Measurements from ENCODE around the gene HRH4.

- TF ChIP-seq, protein P1, sequence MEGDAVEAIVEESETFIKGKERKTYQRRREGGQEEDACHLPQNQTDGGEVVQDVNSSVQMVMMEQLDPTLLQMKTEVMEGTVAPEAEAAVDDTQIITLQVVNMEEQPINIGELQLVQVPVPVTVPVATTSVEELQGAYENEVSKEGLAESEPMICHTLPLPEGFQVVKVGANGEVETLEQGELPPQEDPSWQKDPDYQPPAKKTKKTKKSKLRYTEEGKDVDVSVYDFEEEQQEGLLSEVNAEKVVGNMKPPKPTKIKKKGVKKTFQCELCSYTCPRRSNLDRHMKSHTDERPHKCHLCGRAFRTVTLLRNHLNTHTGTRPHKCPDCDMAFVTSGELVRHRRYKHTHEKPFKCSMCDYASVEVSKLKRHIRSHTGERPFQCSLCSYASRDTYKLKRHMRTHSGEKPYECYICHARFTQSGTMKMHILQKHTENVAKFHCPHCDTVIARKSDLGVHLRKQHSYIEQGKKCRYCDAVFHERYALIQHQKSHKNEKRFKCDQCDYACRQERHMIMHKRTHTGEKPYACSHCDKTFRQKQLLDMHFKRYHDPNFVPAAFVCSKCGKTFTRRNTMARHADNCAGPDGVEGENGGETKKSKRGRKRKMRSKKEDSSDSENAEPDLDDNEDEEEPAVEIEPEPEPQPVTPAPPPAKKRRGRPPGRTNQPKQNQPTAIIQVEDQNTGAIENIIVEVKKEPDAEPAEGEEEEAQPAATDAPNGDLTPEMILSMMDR (IDR thresholded peaks at IDR 0.05; ENCODE audit: insufficient read depth, low read length): no peak
- TF ChIP-seq POLR2AphosphoS5 (IDR thresholded peaks at IDR 0.05; ENCODE audit: low read depth) (peak; percentile 53; the same call in 1 of the 2 replicates), SPI1 (IDR thresholded peaks at IDR 0.05; ENCODE audit: borderline replicate concordance, low read depth) (peak; percentile 91), REST (IDR thresholded peaks at IDR 0.05; ENCODE audit: insufficient replicate concordance, low read depth) (no peak)
Observed at GRCh38 chr18:24432618-24433017, 27.8 kb upstream of the HRH4 start.

Data from HL-60 (cell line).